Liver (tissue), 3 donors: ENCODE results near the gene BCKDHB.

Experiments
- GABPA ChIP-seq, 2 donors: IDR thresholded peaks in 1 of 2; conservative IDR thresholded peaks in 1 of 2; 2 replicates each; pipeline ENCODE4 v1.6.1; 2016; ENCODE audit warnings: antibody characterized with exemption in 2 of 2, mild to moderate bottlenecking in 1 of 2, moderate library complexity in 1 of 2
- JUND ChIP-seq, 2 donors: IDR thresholded peaks; 2 replicates each; pipeline ENCODE4 v1.6.1; 2016; ENCODE audit warnings: antibody characterized with exemption in 2 of 2
- MAX ChIP-seq: IDR thresholded peaks from 2 replicates; pipeline ENCODE4 v1.6.1; 2016; ENCODE audit warnings: antibody characterized with exemption
- RAD21 ChIP-seq, 2 donors: IDR thresholded peaks; 2 replicates each; pipeline ENCODE4 v1.6.1; 2016; ENCODE audit warnings: antibody characterized with exemption in 2 of 2, mild to moderate bottlenecking in 2 of 2
- RXRA ChIP-seq, 2 donors: IDR thresholded peaks; 2 replicates each; pipeline ENCODE4 v1.6.1; 2017 to 2018; ENCODE audit warnings: antibody characterized with exemption in 2 of 2, mild to moderate bottlenecking in 1 of 2
- YY1 ChIP-seq: IDR thresholded peaks from 2 replicates; pipeline ENCODE4 v1.6.1; 2016; ENCODE audit warnings: antibody characterized with exemption, mild to moderate bottlenecking
- TF ChIP-seq, protein P1 (sequence below): fragments of 150-350 bp; IDR thresholded peaks from 2 replicates; pipeline ENCODE4 v1.5.1; 2017; ENCODE audit warnings: improper control_type of control experiment, low read depth, low read length; ENCODE audit not compliant: missing input control
- TF ChIP-seq, protein P2 (sequence below): IDR thresholded peaks from 2 replicates; pipeline ENCODE4 v1.6.1; 2016; ENCODE audit warnings: antibody characterized with exemption
- TF ChIP-seq, protein P3 (sequence below): IDR thresholded peaks from 2 replicates; pipeline ENCODE4 v1.6.1; 2016; ENCODE audit warnings: antibody characterized with exemption, mild to moderate bottlenecking
- TF ChIP-seq, protein P4 (sequence below): IDR thresholded peaks from 2 replicates; pipeline ENCODE4 v1.6.1; 2016; ENCODE audit warnings: antibody characterized with exemption
- donor health status: healthy.
- donor health status: healthy.

GRCh38 chr6:80234908-80235307, 128.4 kb downstream of the BCKDHB start:
- TF ChIP-seq GABPA (IDR thresholded peaks at IDR 0.05 in 1 of 2, conservative IDR thresholded peaks at IDR 0.05 in 1 of 2) (no peak), RXRA (IDR thresholded peaks at IDR 0.05) (no peak), YY1 (no peak), MAX (no peak), JUND (IDR thresholded peaks at IDR 0.05) (no peak), RAD21 (IDR thresholded peaks at IDR 0.05) (no peak)
- TF ChIP-seq, protein P1, sequence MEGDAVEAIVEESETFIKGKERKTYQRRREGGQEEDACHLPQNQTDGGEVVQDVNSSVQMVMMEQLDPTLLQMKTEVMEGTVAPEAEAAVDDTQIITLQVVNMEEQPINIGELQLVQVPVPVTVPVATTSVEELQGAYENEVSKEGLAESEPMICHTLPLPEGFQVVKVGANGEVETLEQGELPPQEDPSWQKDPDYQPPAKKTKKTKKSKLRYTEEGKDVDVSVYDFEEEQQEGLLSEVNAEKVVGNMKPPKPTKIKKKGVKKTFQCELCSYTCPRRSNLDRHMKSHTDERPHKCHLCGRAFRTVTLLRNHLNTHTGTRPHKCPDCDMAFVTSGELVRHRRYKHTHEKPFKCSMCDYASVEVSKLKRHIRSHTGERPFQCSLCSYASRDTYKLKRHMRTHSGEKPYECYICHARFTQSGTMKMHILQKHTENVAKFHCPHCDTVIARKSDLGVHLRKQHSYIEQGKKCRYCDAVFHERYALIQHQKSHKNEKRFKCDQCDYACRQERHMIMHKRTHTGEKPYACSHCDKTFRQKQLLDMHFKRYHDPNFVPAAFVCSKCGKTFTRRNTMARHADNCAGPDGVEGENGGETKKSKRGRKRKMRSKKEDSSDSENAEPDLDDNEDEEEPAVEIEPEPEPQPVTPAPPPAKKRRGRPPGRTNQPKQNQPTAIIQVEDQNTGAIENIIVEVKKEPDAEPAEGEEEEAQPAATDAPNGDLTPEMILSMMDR = no peak
- TF ChIP-seq, protein P2, sequence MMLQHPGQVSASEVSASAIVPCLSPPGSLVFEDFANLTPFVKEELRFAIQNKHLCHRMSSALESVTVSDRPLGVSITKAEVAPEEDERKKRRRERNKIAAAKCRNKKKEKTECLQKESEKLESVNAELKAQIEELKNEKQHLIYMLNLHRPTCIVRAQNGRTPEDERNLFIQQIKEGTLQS = no peak
- TF ChIP-seq, protein P3, sequence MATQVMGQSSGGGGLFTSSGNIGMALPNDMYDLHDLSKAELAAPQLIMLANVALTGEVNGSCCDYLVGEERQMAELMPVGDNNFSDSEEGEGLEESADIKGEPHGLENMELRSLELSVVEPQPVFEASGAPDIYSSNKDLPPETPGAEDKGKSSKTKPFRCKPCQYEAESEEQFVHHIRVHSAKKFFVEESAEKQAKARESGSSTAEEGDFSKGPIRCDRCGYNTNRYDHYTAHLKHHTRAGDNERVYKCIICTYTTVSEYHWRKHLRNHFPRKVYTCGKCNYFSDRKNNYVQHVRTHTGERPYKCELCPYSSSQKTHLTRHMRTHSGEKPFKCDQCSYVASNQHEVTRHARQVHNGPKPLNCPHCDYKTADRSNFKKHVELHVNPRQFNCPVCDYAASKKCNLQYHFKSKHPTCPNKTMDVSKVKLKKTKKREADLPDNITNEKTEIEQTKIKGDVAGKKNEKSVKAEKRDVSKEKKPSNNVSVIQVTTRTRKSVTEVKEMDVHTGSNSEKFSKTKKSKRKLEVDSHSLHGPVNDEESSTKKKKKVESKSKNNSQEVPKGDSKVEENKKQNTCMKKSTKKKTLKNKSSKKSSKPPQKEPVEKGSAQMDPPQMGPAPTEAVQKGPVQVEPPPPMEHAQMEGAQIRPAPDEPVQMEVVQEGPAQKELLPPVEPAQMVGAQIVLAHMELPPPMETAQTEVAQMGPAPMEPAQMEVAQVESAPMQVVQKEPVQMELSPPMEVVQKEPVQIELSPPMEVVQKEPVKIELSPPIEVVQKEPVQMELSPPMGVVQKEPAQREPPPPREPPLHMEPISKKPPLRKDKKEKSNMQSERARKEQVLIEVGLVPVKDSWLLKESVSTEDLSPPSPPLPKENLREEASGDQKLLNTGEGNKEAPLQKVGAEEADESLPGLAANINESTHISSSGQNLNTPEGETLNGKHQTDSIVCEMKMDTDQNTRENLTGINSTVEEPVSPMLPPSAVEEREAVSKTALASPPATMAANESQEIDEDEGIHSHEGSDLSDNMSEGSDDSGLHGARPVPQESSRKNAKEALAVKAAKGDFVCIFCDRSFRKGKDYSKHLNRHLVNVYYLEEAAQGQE = no peak
- TF ChIP-seq, protein P4, sequence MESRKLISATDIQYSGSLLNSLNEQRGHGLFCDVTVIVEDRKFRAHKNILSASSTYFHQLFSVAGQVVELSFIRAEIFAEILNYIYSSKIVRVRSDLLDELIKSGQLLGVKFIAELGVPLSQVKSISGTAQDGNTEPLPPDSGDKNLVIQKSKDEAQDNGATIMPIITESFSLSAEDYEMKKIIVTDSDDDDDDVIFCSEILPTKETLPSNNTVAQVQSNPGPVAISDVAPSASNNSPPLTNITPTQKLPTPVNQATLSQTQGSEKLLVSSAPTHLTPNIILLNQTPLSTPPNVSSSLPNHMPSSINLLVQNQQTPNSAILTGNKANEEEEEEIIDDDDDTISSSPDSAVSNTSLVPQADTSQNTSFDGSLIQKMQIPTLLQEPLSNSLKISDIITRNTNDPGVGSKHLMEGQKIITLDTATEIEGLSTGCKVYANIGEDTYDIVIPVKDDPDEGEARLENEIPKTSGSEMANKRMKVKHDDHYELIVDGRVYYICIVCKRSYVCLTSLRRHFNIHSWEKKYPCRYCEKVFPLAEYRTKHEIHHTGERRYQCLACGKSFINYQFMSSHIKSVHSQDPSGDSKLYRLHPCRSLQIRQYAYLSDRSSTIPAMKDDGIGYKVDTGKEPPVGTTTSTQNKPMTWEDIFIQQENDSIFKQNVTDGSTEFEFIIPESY = no peak
